Measurements from ENCODE around the gene CIB2. TPM values are rescaled to one million over a fixed set of nuclear protein-coding genes. Genes with fewer than 3 reads are reported as not detected.

CIB2 gene
- total and polyA plus RNA-seq, 2 donors = 11.2 to 50.6 TPM

DNA sequence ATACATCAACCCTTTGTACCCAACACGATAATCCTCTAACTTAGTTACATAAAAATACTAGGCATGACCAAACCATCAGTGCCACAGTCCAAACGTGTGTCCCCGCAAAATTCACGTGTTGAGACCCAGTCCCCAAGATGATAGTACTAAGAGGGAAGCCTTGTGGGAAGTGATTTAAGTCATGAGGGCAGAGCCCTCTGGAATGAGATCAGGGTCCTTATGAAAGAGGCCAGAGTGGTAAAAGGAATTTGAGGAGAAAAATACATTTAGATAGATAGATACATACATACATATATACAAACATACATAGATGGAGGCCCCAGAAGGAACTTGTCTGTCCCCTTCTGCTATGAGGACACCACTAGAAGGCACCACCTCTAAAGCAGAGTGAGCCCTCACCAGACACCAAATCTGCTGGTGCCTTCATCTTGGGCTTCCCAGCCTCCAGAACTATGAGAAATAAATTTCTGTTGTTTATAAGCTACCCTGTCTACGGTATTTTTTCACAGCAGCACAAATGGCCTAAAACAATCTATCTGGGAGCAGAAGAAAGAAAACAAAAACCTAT is 61.7 kb downstream of the CIB2 start:
- WGBS = 58% methylated on average over 5 of the region's 5 CpGs
- peaks cover 61 to 81% of the 10 kb centered on the region in 2 donors for H3K4me1 ChIP-seq (ENCODE audit: control insufficient read depth in 2 of 2, insufficient read depth in 2 of 2, low read length in 2 of 2)
- H3K27me3 ChIP-seq (ENCODE audit: control insufficient read depth in 2 of 2, insufficient read depth in 1 of 2, low read length in 1 of 2) = no peaks in the 10 kb centered on the region
- no peaks in the 10 kb centered on the region for H3K9me3 ChIP-seq (ENCODE audit: control insufficient read depth in 2 of 2, insufficient read depth in 1 of 2, low read length in 1 of 2)
- H3K36me3 ChIP-seq (ENCODE audit: control insufficient read depth in 2 of 2, insufficient read depth in 2 of 2, low read length in 1 of 2) = peaks cover 0 to 6% of the 10 kb centered on the region in 2 donors
- peak overlapping the region; percentile 77 to 89 for H3K27ac ChIP-seq (ENCODE audit: low read depth in 1 of 2, low read length in 1 of 2)
- DNase-seq (ENCODE audit: low read depth in 6 of 9, low spot score in 9 of 9) = peak in 1 of 9 donors; percentile 45
- peak overlapping the region in 1 of 2 donors; percentile 2 for H3K4me3 ChIP-seq (ENCODE audit: low read length in 2 of 2)

GRCh38 chr15:78069052-78069414 is 62.2 kb downstream of the CIB2 start:
- H3K4me1 ChIP-seq (ENCODE audit: control insufficient read depth in 2 of 2, insufficient read depth in 2 of 2, low read length in 2 of 2) = peaks cover 59 to 82% of the 10 kb centered on the region in 2 donors
- no peaks in the 10 kb centered on the region for H3K27me3 ChIP-seq (ENCODE audit: control insufficient read depth in 2 of 2, insufficient read depth in 1 of 2, low read length in 1 of 2)
- H3K9me3 ChIP-seq (ENCODE audit: control insufficient read depth in 2 of 2, insufficient read depth in 1 of 2, low read length in 1 of 2) = no peaks in the 10 kb centered on the region
- DNase-seq (ENCODE audit: low read depth in 6 of 9, low spot score in 9 of 9) = peak in 1 of 9 donors; percentile 58
- peak overlapping the region; percentile 77 to 89 for H3K27ac ChIP-seq (ENCODE audit: low read depth in 1 of 2, low read length in 1 of 2)
- H3K36me3 ChIP-seq (ENCODE audit: control insufficient read depth in 2 of 2, insufficient read depth in 2 of 2, low read length in 1 of 2) = peaks cover 0 to 6% of the 10 kb centered on the region in 2 donors
- WGBS = 8% methylated on average over 7 of the region's 7 CpGs
- peak overlapping the region; percentile 2 to 15 for H3K4me3 ChIP-seq (ENCODE audit: low read length in 2 of 2)

GRCh38 chr15:78067328-78068228 is 63.7 kb downstream of the CIB2 start:
- H3K4me3 ChIP-seq (ENCODE audit: low read length in 2 of 2) = no peak overlapping the region

GRCh38 chr15:78065973-78066946 is 65.0 kb downstream of the CIB2 start:
- peaks cover 65 to 88% of the 10 kb centered on the region in 2 donors for H3K4me1 ChIP-seq (ENCODE audit: control insufficient read depth in 2 of 2, insufficient read depth in 2 of 2, low read length in 2 of 2)
- peak overlapping the region; percentile 89 to 93 for H3K27ac ChIP-seq (ENCODE audit: low read depth in 1 of 2, low read length in 1 of 2)
- no peaks in the 10 kb centered on the region for H3K9me3 ChIP-seq (ENCODE audit: control insufficient read depth in 2 of 2, insufficient read depth in 1 of 2, low read length in 1 of 2)
- peaks cover 0 to 3% of the 10 kb centered on the region in 2 donors for H3K36me3 ChIP-seq (ENCODE audit: control insufficient read depth in 2 of 2, insufficient read depth in 2 of 2, low read length in 1 of 2)
- DNase-seq (ENCODE audit: low read depth in 6 of 9, low spot score in 9 of 9) = peak in 1 of 9 donors; percentile 74
- no peak overlapping the region for H3K4me3 ChIP-seq (ENCODE audit: low read length in 2 of 2)
- 61% methylated on average over 7 of the region's 7 CpGs for WGBS
- H3K27me3 ChIP-seq (ENCODE audit: control insufficient read depth in 2 of 2, insufficient read depth in 1 of 2, low read length in 1 of 2) = no peaks in the 10 kb centered on the region

More at GRCh38 chr15:78067328-78068228, 63.7 kb downstream of the CIB2 start:
- Histone ChIP-seq H3K27me3 (ENCODE audit: control insufficient read depth in 2 of 2, insufficient read depth in 1 of 2, low read length in 1 of 2) (no peaks in the 10 kb centered on the region), H3K9me3 (ENCODE audit: control insufficient read depth in 2 of 2, insufficient read depth in 1 of 2, low read length in 1 of 2) (no peaks in the 10 kb centered on the region), H3K27ac (ENCODE audit: low read depth in 1 of 2, low read length in 1 of 2) (peak overlapping the region; percentile 89 to 91), H3K4me1 (ENCODE audit: control insufficient read depth in 2 of 2, insufficient read depth in 2 of 2, low read length in 2 of 2) (peaks cover 59 to 88% of the 10 kb centered on the region in 2 donors), H3K36me3 (ENCODE audit: control insufficient read depth in 2 of 2, insufficient read depth in 2 of 2, low read length in 1 of 2) (peaks cover 0 to 6% of the 10 kb centered on the region in 2 donors)
- WGBS = 89% methylated on average over 1 of the region's 1 CpG
- peak in 1 of 9 donors; percentile 52 for DNase-seq (ENCODE audit: low read depth in 6 of 9, low spot score in 9 of 9)

DNA sequence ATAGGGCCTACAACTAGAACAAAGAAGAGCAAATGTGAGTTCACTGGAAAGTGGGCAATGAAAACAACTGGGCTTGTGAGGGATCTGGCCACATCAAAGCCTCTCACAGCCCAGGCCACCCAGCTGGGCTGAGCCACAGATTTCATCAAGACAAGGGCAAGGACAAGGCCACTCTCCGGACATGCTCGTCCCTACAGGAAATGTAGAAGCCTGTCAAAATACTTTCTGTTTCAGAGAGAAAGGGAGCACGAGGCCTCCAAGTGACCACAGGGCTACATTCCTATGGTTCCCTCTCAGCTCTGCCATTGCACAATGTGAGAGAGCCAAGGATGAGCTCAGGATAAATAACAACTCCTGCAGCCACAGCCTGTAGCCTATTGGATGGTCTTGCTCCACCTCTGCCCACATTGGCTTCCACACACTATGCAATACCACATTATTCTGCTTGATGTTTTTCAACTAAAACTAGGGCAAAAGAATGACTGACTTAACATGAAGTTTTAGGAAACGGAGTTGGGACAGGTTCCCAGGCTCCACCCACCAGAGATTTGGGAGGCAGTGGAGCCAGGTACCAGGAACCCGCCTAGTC is 65.9 kb downstream of the CIB2 start:
- H3K27ac ChIP-seq (ENCODE audit: low read depth in 1 of 2, low read length in 1 of 2) = peak overlapping the region; percentile 89 to 93
- no peaks in the 10 kb centered on the region for H3K27me3 ChIP-seq (ENCODE audit: control insufficient read depth in 2 of 2, insufficient read depth in 1 of 2, low read length in 1 of 2)
- H3K4me3 ChIP-seq (ENCODE audit: low read length in 2 of 2) = no peak overlapping the region
- whole genome bisulfite sequencing = 55% methylated on average over 5 of the region's 5 CpGs
- no peaks in the 10 kb centered on the region for H3K9me3 ChIP-seq (ENCODE audit: control insufficient read depth in 2 of 2, insufficient read depth in 1 of 2, low read length in 1 of 2)
- H3K36me3 ChIP-seq (ENCODE audit: control insufficient read depth in 2 of 2, insufficient read depth in 2 of 2, low read length in 1 of 2) = peaks cover 0 to 3% of the 10 kb centered on the region in 2 donors
- peak in 1 of 9 donors; percentile 57 for DNase-seq (ENCODE audit: low read depth in 6 of 9, low spot score in 9 of 9)
- H3K4me1 ChIP-seq (ENCODE audit: control insufficient read depth in 2 of 2, insufficient read depth in 2 of 2, low read length in 2 of 2) = peaks cover 68 to 90% of the 10 kb centered on the region in 2 donors

DNA sequence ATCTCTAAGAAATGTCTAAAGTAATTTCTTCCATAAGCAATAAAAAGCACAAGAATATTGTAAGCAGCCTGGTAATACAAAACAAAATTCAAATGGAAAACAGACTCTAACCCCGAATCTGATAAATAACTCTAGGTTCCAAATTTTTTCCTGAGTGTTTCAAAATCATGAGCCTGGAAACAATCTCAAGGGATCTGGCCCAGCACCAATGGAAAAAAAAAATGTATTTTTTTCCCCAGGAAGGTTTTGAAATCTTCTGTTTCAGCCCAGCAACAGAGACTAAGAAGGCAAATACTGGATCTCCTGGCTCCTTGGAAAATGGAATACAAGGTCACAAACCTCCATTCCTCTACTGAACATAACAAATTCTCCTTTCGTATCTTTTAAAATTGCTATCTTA is 66.7 kb downstream of the CIB2 start:
- no peak for DNase-seq (ENCODE audit: low read depth in 6 of 9, low spot score in 9 of 9)

DNA sequence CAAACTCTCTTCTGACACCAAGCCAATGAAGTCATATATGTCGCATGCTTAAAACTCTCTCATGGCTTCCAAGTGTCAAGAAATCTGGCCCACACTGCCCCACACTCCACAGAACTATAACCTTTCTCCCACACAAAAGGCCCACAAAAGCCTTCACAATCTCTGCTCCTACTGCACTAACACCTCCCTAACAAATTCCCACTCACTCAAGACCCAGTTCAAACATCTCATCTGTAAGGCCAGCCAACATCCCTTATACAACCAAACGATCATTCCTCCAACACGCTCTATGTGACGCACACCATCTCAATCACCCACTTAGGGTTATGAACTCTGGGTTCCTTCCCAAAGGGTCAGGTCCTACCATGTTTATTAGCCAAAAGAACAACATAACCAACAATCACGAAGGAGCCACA is 67.3 kb downstream of the CIB2 start:
- DNase-seq (ENCODE audit: low read depth in 6 of 9, low spot score in 9 of 9) = no peak
- Histone ChIP-seq H3K27me3 (ENCODE audit: control insufficient read depth in 2 of 2, insufficient read depth in 1 of 2, low read length in 1 of 2) (no peaks in the 10 kb centered on the region), H3K4me1 (ENCODE audit: control insufficient read depth in 2 of 2, insufficient read depth in 2 of 2, low read length in 2 of 2) (peaks cover 67 to 90% of the 10 kb centered on the region in 2 donors), H3K36me3 (ENCODE audit: control insufficient read depth in 2 of 2, insufficient read depth in 2 of 2, low read length in 1 of 2) (peaks cover 0 to 3% of the 10 kb centered on the region in 2 donors), H3K4me3 (ENCODE audit: low read length in 2 of 2) (no peak overlapping the region), H3K9me3 (ENCODE audit: control insufficient read depth in 2 of 2, insufficient read depth in 1 of 2, low read length in 1 of 2) (no peaks in the 10 kb centered on the region), H3K27ac (ENCODE audit: low read depth in 1 of 2, low read length in 1 of 2) (peak overlapping the region in 1 of 2 donors; percentile 7)
- WGBS = 96% methylated on average over 5 of the region's 5 CpGs

More for the DNA sequence above, 66.7 kb downstream of the CIB2 start:
- H3K27me3 ChIP-seq (ENCODE audit: control insufficient read depth in 2 of 2, insufficient read depth in 1 of 2, low read length in 1 of 2) = no peaks in the 10 kb centered on the region
- peaks cover 0 to 3% of the 10 kb centered on the region in 2 donors for H3K36me3 ChIP-seq (ENCODE audit: control insufficient read depth in 2 of 2, insufficient read depth in 2 of 2, low read length in 1 of 2)
- H3K4me1 ChIP-seq (ENCODE audit: control insufficient read depth in 2 of 2, insufficient read depth in 2 of 2, low read length in 2 of 2) = peaks cover 67 to 90% of the 10 kb centered on the region in 2 donors
- H3K4me3 ChIP-seq (ENCODE audit: low read length in 2 of 2) = no peak overlapping the region
- WGBS = 91% methylated on average over 2 of the region's 2 CpGs
- H3K9me3 ChIP-seq (ENCODE audit: control insufficient read depth in 2 of 2, insufficient read depth in 1 of 2, low read length in 1 of 2) = no peaks in the 10 kb centered on the region
- peak overlapping the region in 1 of 2 donors; percentile 89 for H3K27ac ChIP-seq (ENCODE audit: low read depth in 1 of 2, low read length in 1 of 2)

DNA sequence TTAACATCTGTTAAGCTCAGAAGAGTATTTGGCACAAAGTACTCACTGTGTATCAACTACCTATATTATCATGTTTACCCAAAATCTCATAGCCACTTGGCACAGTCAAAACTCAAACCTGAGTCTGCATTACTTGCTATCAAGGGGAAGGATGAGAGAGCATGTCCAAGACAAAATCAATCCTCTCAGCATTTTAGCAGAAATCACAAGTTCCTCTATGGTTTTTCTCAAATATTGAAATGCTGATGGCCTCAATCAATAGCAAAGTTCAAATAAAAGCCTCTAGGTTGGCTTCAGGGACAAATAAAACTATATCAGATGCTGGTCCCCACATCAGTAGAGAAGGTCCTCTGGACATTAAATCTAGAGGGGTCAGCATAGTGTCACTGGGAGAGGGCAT is 68.0 kb downstream of the CIB2 start:
- Histone ChIP-seq H3K27ac (ENCODE audit: low read depth in 1 of 2, low read length in 1 of 2) (peak overlapping the region in 1 of 2 donors; percentile 14), H3K27me3 (ENCODE audit: control insufficient read depth in 2 of 2, insufficient read depth in 1 of 2, low read length in 1 of 2) (no peaks in the 10 kb centered on the region), H3K36me3 (ENCODE audit: control insufficient read depth in 2 of 2, insufficient read depth in 2 of 2, low read length in 1 of 2) (peaks cover 0 to 3% of the 10 kb centered on the region in 2 donors), H3K4me1 (ENCODE audit: control insufficient read depth in 2 of 2, insufficient read depth in 2 of 2, low read length in 2 of 2) (peaks cover 67 to 90% of the 10 kb centered on the region in 2 donors), H3K4me3 (ENCODE audit: low read length in 2 of 2) (no peak overlapping the region), H3K9me3 (ENCODE audit: control insufficient read depth in 2 of 2, insufficient read depth in 1 of 2, low read length in 1 of 2) (no peaks in the 10 kb centered on the region)
- no peak for DNase-seq (ENCODE audit: low read depth in 6 of 9, low spot score in 9 of 9)
